B cell (primary cell): ENCODE measurements around the gene MBNL2. TPM values are rescaled to one million over a fixed set of nuclear protein-coding genes. Genes with fewer than 3 reads are reported as not detected.

Experiments
- ATAC-seq: fragments of 200-7000 bp; cut with Tn5 transposase; one replicate; pipeline ENCODE4 v1.10.0; 2021; ENCODE audit warnings: low read depth, mild to moderate bottlenecking, moderate number of reproducible peaks, moderate library complexity
- CTCF ChIA-PET: fragments of 350-600 bp; sonication (Branson Sonifier 250); formaldehyde crosslinking; loops from one replicate; lab custom pipeline; 2021; ENCODE audit warnings: antibody characterized with exemption, inconsistent platforms; lab: Charles Lee
- POLR2A ChIA-PET: fragments of 350-600 bp; sonication (Branson Sonifier 250); formaldehyde crosslinking; loops from one replicate; lab custom pipeline; 2021; ENCODE audit warnings: antibody characterized with exemption; lab: Charles Lee
- DNase-seq: peaks from one replicate; pipeline ENCODE4 v3.0.0; 2013
- H2AFZ ChIP-seq: 2 replicates; pipeline ENCODE4 v1.6.1; 2012; ENCODE audit warnings: mild to moderate bottlenecking, low read depth, low read length; ENCODE audit not compliant: insufficient read depth, poor library complexity, severe bottlenecking
- H3K27ac ChIP-seq, 2 donors: 1 replicate in 1 of 2; 2 replicates in 1 of 2; pipeline ENCODE4 v1.5.1; 2012 to 2013; ENCODE audit warnings: low read length in 2 of 2, mild to moderate bottlenecking in 2 of 2, moderate library complexity in 1 of 2
- H3K27me3 ChIP-seq, 4 experiments: fragments of 200-600 bp in 1 of 4; sonication (generic) in 1 of 4; replicated peaks in 1 of 4; 1 replicate in 2 of 4; 2 replicates in 2 of 4; pipeline versions ENCODE4 v1.6.1 to v1.7.0; 2013 to 2016; ENCODE audit warnings: low read length in 3 of 4, mild to moderate bottlenecking in 2 of 4, mixed read lengths in 1 of 4, moderate library complexity in 1 of 4; ENCODE audit not compliant: insufficient read depth in 4 of 4, control insufficient read depth in 3 of 4; ENCODE audit errors: control extremely low read depth in 1 of 4
- H3K36me3 ChIP-seq, 2 experiments: replicated peaks in 1 of 2; 1 replicate in 1 of 2; 2 replicates in 1 of 2; pipeline versions ENCODE4 v1.6.1 to v1.7.1; 2013; ENCODE audit warnings: low read length in 1 of 2; ENCODE audit not compliant: insufficient read depth in 2 of 2, control insufficient read depth in 1 of 2; ENCODE audit errors: control extremely low read depth in 1 of 2, extremely low read depth in 1 of 2
- H3K4me1 ChIP-seq, 2 donors: fragments of 200-600 bp in 1 of 2; sonication (generic) in 1 of 2; 1 replicate in 1 of 2; 2 replicates in 1 of 2; pipeline versions ENCODE4 v1.5.1 to v1.6.1; 2013 to 2017; ENCODE audit warnings: low read length in 2 of 2; ENCODE audit not compliant: control insufficient read depth in 2 of 2, insufficient read depth in 2 of 2
- H3K4me2 ChIP-seq: replicated peaks from 2 replicates; pipeline ENCODE3; 2012; ENCODE audit warnings: mild to moderate bottlenecking, low read depth, low read length; ENCODE audit not compliant: poor library complexity, severe bottlenecking
- H3K4me3 ChIP-seq, 5 experiments: fragments of 200-600 bp in 1 of 5; sonication (generic) in 1 of 5; 1 replicate in 3 of 5; 2 replicates in 2 of 5; pipeline versions ENCODE4 v1.5.1 to v1.7.0; 2011 to 2016; ENCODE audit warnings: low read length in 4 of 5, mild to moderate bottlenecking in 4 of 5, low read depth in 2 of 5, control low read depth in 1 of 5, moderate library complexity in 1 of 5; ENCODE audit not compliant: insufficient read depth in 1 of 5; ENCODE audit errors: control extremely low read depth in 1 of 5, extremely low read depth in 1 of 5
- H3K79me2 ChIP-seq: fragments of 200-600 bp; sonication (generic); one replicate; pipeline ENCODE4 v1.6.0; 2016; ENCODE audit warnings: low read length; ENCODE audit not compliant: control insufficient read depth, insufficient read depth
- H3K9ac ChIP-seq: fragments of 200-600 bp; sonication (generic); 2 replicates; pipeline ENCODE4 v1.6.1; 2017; ENCODE audit warnings: mild to moderate bottlenecking, low read length, moderate library complexity
- H3K9me3 ChIP-seq, 3 donors: one replicate each; pipeline versions ENCODE4 v1.6.1 to v1.7.1; 2013; ENCODE audit warnings: low read length in 2 of 3; ENCODE audit not compliant: control insufficient read depth in 2 of 3, insufficient read depth in 1 of 3; ENCODE audit errors: control extremely low read depth in 1 of 3
- H4K20me1 ChIP-seq: 2 replicates; pipeline ENCODE4 v1.6.0; 2012; ENCODE audit warnings: mild to moderate bottlenecking, low read length; ENCODE audit not compliant: insufficient read depth, control insufficient read depth, poor library complexity, severe bottlenecking
- H3K27ac Mint-ChIP-seq: one replicate; pipeline ENCODE4 v1.8.0; 2021; ENCODE audit warnings: mixed read lengths
- H3K27me3 Mint-ChIP-seq: one replicate; pipeline ENCODE4 v1.8.0; 2021; ENCODE audit warnings: mixed read lengths
- H3K4me1 Mint-ChIP-seq: one replicate; pipeline ENCODE4 v1.8.0; 2021; ENCODE audit warnings: mixed read lengths
- H3K4me3 Mint-ChIP-seq: one replicate; pipeline ENCODE4 v1.8.0; 2021; ENCODE audit warnings: mixed read lengths
- H3K9me3 Mint-ChIP-seq: one replicate; pipeline ENCODE4 v1.8.0; 2022; ENCODE audit warnings: mixed read lengths; ENCODE audit not compliant: insufficient read depth
- EZH2 ChIP-seq: IDR thresholded peaks from 2 replicates; pipeline ENCODE4 v1.6.1; 2012; ENCODE audit warnings: borderline replicate concordance, low read depth, mild to moderate bottlenecking, moderate library complexity, low read length; ENCODE audit not compliant: insufficient read depth, poor library complexity, severe bottlenecking
- WGBS: methylation state at CpG from one replicate; pipeline ENCODE4 v1.1.5; 2013; ENCODE audit warnings: missing lambda C conversion rate; ENCODE audit not compliant: insufficient coverage; 5-methylcytosine and 5-hydroxymethylcytosine counted together
- intact Hi-C: fragments of 100-400 bp; cut with micrococcal nuclease; formaldehyde crosslinking; loops from one replicate; pipeline ENCODE4 v1.10.0; 2022
- polyA plus RNA-seq: library from polyadenylated mRNA; depleted of rRNA; stranded (reverse); fragments of >200 nt; gene quantifications from 2 replicates; pipeline ENCODE4 v1.2.3, GENCODE V29; 2012
- total RNA-seq, 2 donors: library from RNA; stranded (reverse); fragments of 120-200 nt in 1 of 2; gene quantifications; 1 replicate in 1 of 2; 2 replicates in 1 of 2; pipeline versions ENCODE4 v1.2.3 to v1.2.4, GENCODE V29; 2013 to 2022
- TF ChIP-seq, protein P1 (sequence below): fragments of 200-600 bp; IDR thresholded peaks from one replicate; pipeline ENCODE4 v1.8.0; 2022; ENCODE audit warnings: antibody characterized with exemption, mild to moderate bottlenecking

MBNL2 gene
- total and polyA plus RNA-seq, 2 donors (not counting 1 experiment from before 2014, with no cell fraction given), result 6.9 to 50.1 TPM

DNA sequence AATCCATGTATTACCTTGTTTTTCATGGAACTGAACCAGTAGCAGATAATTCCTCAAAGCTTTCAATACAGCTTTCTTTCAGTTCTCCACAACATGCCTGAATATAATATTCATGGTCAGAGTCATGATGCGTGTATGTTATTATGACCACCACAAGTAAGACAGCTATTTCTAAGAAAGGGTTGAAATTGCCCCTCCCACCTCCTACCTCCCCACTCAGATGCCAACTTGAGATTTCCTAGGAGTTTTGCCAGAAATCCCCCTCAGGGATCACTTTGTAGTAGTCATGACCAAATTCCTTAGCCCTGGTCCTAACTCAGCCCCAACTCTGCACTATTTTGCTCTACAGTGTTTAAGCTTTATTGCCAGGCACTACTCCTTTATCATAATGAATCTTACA is 141.9 kb downstream of the MBNL2 start:
- peaks cover 0 to 36% of the 10 kb centered on the region in 2 experiments for H3K36me3 ChIP-seq
- no peak overlapping the region for H3K4me3 ChIP-seq
- TF ChIP-seq, protein P1, sequence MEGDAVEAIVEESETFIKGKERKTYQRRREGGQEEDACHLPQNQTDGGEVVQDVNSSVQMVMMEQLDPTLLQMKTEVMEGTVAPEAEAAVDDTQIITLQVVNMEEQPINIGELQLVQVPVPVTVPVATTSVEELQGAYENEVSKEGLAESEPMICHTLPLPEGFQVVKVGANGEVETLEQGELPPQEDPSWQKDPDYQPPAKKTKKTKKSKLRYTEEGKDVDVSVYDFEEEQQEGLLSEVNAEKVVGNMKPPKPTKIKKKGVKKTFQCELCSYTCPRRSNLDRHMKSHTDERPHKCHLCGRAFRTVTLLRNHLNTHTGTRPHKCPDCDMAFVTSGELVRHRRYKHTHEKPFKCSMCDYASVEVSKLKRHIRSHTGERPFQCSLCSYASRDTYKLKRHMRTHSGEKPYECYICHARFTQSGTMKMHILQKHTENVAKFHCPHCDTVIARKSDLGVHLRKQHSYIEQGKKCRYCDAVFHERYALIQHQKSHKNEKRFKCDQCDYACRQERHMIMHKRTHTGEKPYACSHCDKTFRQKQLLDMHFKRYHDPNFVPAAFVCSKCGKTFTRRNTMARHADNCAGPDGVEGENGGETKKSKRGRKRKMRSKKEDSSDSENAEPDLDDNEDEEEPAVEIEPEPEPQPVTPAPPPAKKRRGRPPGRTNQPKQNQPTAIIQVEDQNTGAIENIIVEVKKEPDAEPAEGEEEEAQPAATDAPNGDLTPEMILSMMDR, result no peak
- no peak for TF ChIP-seq EZH2
- H3K4me1 ChIP-seq, result peaks cover 3 to 6% of the 10 kb centered on the region in 2 donors
- Mint-ChIP-seq H3K4me1 (peaks cover 13% of the 10 kb centered on the region), H3K27ac (no peak overlapping the region), H3K9me3 (no peaks in the 10 kb centered on the region), H3K27me3 (no peaks in the 10 kb centered on the region), H3K4me3 (no peak overlapping the region)
- no peak overlapping the region for H3K9ac ChIP-seq
- H4K20me1 ChIP-seq, result no peaks in the 10 kb centered on the region
- ChIA-PET CTCF (interaction anchor here (0.9 to 1.9 kb wide), 4 partner anchors 9 to 254 kb away, joined by 3 to 11 read pairs (median 4); no protein-coding TSS in a partner anchor), POLR2A (no interaction called here)
- no peaks in the 10 kb centered on the region for H3K79me2 ChIP-seq
- DNase-seq, result no peak
- no peak for ATAC-seq
- H2AFZ ChIP-seq, result no peak overlapping the region
- H3K4me2 ChIP-seq, result no peak overlapping the region
- WGBS, result no CpG with 5 or more reads among the region's 1 CpG
- intact Hi-C loops, result no loop called here
- no peaks in the 10 kb centered on the region for H3K9me3 ChIP-seq
- H3K27ac ChIP-seq, result no peak overlapping the region
- H3K27me3 ChIP-seq, result no peaks in the 10 kb centered on the region

DNA sequence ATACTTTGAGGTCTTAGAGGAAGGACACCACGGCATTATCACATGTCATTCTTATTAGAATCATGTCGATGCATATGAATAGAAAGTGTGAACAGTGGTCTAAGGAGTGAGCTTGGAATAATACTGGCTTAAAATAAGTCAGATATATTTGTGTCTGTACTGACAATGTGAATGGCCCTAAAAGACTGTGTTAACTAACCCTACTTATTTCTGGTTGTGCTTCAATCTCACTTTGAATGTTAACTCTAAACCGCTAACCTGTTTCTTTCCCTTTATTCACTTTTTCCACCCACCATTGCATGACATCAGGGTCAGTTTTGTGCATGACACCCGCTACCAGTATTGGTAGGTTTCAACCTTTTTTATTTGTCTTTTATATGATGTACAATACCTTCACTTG is 142.7 kb downstream of the MBNL2 start:
- Histone ChIP-seq H3K9ac (no peak overlapping the region), H3K4me1 (peaks cover 5 to 6% of the 10 kb centered on the region in 2 donors), H3K4me3 (no peak overlapping the region), H3K4me2 (no peak overlapping the region), H3K27ac (no peak overlapping the region), H3K36me3 (peaks cover 0 to 36% of the 10 kb centered on the region in 2 experiments), H2AFZ (no peak overlapping the region), H4K20me1 (no peaks in the 10 kb centered on the region), H3K9me3 (no peaks in the 10 kb centered on the region), H3K27me3 (no peaks in the 10 kb centered on the region), H3K79me2 (no peaks in the 10 kb centered on the region)
- CTCF ChIA-PET, result interaction anchor here (0.5 to 1.9 kb wide), 5 partner anchors 10 to 257 kb away, joined by 3 to 11 read pairs (median 3); no protein-coding TSS in a partner anchor
- H3K27ac Mint-ChIP-seq, result no peak overlapping the region
- TF ChIP-seq, protein P1, result no peak
- no peak for TF ChIP-seq EZH2
- POLR2A ChIA-PET, result no interaction called here
- no peak for ATAC-seq
- no peaks in the 10 kb centered on the region for H3K9me3 Mint-ChIP-seq
- no CpG with 5 or more reads among the region's 4 CpGs for WGBS
- no peak overlapping the region for H3K4me3 Mint-ChIP-seq
- no peaks in the 10 kb centered on the region for H3K27me3 Mint-ChIP-seq
- DNase-seq, result no peak
- intact Hi-C loops, result no loop called here
- H3K4me1 Mint-ChIP-seq, result peaks cover 19% of the 10 kb centered on the region
